Measurements from ENCODE around the gene NSD1.
"Not testable (repeated sequence)": the region's sequence is repeated elsewhere in the genome, so short reads cannot be mapped to it uniquely, and the experiment has no call there.

The NSD1 gene

DNA sequence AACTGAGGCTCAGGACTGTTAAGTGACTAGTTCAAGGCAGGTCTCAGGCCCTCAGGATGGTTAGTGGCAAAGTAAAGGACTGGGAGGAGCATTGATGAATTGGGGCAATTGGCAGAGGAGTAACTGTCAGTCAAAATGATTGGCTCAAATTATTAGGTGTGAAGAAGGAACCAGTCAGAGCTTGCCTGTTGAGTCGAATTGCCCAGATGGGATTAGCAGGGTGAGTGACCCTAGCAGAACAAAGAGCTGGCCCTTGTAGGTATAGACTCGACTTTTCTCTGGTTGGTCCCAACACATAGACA, 2.6 kb upstream of the NSD1 start:
- DNase-seq = no peak

DNA sequence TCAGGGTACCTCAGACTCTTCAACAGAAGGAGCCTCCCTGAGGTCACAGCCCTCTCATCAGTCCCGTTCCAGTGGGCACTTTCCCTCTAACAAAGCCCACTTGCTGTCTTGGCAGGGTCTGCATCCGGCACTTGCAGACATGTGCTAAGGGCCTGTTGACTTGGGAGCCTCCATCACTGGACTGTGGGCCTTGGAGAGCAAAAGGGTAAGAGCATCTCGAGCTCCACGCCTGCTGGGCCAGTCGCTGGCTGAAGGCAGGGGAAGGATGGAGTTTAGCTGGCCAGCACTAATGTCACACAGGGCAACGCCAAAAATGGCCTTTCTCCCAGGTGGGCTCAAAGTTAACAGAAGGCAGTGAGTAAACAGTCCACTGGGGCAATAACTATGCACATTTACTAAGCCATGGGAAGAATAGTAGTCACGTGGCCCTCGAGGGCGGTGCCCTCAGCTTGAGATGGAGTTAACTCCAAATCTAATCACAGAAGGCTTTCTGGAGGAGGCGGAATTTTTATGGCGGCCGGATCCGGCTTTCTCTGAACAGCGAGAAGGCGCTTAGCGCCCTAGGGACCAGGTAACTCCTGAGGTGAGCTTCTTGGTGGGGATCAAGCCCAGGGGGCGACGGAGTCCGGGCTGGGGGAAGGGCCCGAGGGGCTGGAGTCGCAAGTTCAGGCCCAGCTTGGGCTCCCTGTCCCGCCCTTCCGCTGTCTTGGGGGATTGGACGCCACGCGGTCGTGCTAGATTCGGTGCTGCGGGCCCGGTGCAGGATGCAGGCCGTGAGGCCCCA, 2.0 kb upstream of the NSD1 start:
- DNase-seq = peak; percentile 15

DNA sequence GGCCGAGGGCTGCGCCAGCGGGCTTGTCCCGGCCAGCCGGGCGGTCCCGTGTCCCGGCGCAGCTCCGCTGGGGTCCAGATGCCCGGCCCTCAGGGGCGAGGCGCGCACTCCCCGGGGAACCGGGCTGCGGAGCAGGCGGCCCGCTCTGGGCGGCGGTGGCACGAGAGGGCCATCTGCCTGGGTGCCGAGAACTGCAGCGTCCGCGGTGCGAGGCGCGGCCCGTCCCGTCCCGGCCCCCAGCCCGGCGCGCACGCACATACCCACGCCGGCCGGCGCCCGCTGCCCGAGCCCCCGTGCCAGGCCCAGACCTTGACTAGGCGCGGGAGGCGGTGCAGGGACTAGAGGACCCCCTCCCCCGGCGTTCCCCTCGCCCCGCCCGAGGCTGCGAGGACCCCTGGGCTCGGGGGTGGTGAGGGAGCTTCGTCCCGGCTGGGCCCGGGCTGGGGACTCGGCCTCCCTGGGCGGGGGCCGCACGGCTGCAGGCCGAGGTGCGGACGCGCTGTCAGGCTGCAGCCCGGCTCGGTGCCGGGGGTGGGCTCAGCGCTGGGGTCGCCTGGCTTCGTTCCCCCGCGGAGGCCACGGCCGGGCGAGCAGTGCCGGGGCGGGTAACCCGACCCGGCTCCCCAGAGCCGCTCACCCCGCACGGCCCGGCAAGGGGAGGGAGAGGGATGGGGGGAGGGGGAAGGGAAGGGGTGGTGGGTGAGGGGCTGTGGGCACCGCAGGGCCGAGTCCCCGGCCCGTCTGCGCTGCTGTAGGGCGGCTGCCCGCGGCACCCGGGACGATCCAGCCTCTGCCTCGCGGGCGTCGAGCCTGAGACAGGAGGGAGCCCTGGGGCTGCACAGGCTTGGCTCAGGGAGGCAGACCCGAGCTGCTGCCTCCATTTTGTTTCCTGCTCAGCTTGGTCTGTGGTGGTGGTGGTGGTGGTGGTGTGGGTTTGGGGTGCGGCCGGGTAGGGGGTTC, 1.2 kb upstream of the NSD1 start:
- DNase-seq = peak; percentile 10

DNA sequence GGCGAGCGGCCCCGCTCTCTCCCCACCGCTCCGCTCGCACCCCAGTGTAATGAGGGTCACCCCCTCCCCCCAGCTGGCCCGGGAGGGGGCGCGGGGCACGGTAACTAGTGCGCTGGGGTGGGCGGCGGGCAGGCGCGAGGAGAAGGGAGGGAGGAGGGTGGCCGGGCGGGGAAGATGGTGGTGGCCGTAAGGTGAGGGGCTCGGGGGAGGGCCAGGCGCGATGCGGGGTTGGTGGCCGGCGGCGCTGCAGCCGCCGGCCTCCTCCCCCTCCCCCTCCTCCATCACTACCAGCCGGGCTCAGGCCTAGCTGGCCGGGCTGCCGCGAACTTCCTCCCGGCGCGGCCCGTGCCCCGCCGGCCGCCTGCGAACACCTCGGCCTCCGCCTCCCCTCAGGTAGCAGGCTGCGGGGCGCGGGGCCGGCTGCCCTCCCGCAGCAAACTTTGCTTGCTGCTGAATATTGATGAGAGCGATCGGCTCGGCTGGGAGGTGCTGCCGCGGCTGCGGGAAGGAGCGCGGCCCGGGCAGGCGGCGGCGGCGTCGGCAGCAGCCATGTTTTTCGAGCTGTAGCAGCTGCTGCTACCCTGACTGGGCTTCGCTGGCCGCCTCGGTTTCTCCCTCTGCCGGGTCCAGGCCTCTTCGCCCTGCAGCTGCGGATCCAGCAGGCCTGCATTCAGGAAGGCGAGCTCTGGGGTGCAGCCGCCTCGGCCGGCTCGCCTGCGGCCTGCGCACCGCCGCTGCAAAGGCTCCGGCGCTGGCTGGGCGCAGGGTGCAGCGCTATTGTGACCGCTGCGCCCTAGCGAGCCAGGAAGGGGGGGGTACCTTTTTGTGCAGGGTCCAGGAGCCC, 502 bp downstream of the NSD1 start:
- peak; percentile 55 for DNase-seq

DNA sequence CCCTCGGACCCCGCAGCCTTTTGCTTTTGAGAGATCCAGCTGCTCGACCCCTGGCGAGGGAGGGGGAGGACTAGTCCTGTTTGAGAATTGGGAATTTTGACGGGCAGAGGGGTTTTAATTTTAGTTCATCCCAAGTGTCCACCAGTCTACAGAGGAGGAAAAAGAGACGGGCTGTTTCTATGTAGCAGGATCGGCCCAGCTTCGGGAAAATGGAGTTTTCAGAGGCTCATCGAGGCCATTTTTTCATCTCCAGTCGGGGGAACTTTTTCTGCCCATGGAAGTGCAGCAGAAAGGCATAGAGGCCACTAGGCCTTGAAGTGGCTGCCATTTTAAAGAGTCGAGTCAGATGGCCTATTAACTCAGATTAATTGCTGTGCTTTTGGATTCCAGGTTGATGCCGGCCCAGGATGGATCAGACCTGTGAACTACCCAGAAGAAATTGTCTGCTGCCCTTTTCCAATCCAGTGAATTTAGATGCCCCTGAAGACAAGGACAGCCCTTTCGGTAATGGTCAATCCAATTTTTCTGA, 1.2 kb downstream of the NSD1 start:
- peak; percentile 18 for DNase-seq

DNA sequence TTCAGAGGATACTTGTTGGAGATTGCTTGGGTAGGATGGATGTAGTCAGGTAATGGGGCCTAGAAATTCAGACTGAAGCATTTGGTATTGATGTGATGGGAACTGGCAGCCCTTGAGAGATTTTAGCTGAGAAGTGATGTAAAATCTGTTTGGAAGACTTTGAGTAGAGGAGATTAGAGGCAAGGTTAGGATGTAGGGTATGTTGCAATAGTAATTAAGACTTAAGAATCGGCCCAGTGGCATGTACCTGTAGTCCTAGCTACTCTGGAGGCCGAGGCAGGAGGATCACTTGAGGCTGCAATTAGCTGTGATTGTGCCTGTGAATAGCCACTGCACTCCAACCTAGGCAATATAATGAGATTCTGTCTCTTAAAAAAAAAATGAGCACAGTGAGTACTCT, 6.7 kb downstream of the NSD1 start:
- DNase-seq = no peak

DNA sequence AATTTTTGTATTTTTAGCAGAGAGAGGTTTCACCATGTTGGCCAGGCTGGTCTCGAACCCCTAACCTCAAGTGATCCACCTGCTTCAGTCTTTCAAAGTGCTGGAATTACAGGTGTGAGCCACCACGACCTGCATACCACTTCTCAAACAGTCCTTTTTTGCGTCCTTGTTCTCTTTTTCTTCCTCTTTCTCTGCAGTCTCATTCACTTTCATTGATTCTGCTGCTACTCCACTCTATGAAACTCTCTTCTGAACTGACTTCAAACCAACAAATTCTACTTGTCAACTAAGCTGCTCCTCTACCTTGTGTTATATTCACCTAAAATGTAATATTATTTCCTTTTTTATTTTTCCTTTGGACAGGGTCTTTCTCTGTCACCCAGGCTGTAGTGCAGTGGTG, 7.9 kb downstream of the NSD1 start:
- no peak for DNase-seq

DNA sequence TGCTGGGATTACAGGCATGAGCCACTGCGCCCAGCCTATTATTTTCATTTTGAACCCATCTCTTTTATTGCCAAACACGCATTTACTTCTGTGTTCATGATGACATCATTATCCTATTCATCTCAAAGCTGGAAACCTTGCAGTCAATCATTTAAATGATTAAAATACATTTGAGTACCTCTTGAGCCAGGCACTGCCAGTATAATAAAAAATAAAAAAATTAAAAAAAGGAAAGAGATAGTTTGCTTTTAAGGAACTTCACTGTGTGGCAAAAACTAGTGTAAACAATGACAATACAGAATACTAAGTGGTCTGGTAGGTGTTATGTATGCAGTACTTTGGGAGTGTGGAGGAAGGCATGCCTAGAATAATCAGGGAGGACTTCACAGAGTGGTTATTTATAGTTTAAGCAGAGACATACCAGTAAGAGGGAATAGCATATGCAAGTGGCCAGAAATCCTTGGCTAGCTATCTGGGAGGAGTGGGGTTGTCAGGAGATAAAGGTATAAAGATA, 8.6 kb downstream of the NSD1 start:
- DNase-seq = no peak

DNA sequence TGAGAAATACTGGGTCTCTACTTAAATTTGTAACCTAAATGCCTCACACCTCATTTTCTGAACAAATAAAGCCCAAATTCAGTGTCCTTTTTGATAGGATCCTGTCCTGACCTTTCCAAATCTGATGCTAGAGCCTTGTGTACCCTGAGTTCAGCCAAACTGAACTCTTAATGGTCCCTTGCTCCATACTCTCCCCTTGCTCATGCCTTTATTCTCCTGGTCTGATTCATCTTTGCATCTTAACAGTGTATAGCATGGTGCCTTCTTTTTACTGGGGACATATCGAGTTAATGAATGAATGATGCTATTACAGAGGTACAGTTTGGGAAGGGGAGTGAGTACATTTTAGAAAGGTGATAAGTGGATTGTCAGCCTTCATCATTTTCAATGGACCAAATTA, 9.2 kb downstream of the NSD1 start:
- DNase-seq = no peak

DNA sequence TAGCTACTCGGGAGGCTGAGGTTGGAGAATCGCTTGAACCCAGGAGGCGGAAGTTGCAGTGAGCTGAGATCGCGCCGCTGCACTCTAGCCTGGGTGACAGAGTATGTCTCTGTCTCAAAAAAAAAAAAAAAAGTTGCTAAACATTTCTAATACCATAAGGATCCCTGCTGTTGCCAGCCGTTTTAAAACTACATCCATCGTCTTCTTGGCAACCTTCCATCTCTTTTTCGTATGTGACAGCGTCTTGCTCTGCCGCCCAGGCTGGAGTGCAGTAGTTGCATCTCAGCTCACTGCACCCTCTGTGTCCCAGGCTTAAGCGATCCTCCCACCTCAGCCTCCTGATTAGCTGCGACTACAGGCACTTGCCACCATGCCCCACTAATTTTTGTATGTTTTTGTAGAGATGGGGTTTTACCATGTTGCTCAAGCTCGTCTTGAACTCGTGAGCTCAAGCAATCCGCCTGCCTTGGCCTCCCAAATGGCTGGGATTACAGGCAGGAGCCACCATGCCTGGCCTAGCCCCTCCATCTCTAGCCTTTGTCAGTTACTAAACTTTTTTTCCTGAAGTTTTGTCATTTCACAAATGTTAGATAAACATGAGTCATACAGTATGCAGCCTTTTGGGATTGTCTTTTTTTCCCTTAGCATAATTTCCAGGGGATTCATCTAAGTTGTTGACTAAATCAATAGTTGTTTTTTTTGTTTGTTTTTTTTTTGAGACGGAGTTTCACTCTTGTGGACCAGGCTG, 13.5 kb downstream of the NSD1 start:
- DNase-seq = peak; percentile 57

DNA sequence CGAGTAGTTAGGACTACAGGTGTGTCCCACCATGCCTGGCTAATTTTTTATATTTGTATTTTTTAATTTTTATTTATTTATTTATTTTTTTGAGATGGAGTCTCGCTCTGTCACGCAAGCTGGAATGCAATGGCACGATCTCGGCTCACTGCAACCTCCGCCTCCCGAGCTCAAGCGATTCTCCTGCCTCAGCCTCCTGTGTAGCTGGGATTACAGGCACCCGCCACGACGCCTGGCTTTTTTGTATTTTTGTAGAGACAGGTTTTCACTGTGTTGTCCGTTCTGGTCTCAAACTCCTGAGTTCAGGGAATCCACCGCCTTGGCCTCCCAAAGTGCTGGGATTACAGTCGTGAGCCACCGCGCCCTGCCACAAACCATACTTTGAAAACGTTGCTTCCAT, 16.5 kb downstream of the NSD1 start:
- not testable (repeated sequence) for DNase-seq

DNA sequence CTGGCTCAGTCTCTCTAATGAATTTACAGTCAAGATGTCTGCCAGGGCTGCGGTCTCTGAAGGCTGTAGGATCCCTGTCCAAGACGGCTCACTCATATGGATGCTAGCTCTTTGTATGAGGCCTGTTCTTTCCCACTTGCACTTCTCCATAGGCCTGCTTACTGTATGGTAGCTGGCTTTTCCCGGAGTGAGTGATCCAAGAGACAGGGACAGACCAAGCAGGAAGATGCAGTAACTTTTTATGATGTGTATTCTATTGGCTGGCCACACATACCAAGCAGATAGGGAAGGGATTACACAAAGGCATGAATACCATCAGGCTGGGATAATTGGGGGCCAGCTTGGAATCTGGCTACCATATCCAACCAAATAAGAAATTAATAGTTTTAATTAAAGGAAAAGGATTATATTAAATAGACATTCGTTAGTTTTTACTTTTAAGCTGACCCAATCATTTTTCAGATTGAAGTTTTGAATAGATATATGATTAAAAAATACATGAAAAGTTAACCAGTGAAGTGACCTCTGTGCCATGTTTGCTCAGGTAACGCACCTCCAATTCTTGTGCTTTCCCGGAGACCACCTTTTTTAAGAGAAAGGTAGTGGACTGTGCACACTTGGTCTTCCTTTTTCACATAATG, 20.6 kb downstream of the NSD1 start:
- DNase-seq = peak; percentile 58

DNA sequence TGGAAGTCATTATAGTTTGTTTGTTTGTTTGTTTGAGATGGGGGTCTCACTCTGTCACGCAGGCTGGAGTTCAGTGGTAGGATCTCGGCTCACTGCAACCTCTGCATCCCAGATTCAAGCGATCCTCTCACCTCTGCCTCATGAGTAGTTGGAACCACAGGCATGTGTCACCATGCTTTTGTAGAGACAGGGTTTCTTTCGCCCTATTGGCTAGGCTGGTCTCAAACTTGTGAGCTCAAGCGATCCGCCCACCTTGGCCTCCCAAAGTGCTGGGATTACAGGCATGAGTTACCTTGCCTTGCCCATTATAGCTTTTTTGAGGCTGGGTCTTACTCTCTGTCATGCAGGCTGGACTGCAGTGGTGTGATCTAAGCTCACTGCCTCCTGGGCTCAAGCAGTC, 28.8 kb downstream of the NSD1 start:
- DNase-seq = no peak

DNA sequence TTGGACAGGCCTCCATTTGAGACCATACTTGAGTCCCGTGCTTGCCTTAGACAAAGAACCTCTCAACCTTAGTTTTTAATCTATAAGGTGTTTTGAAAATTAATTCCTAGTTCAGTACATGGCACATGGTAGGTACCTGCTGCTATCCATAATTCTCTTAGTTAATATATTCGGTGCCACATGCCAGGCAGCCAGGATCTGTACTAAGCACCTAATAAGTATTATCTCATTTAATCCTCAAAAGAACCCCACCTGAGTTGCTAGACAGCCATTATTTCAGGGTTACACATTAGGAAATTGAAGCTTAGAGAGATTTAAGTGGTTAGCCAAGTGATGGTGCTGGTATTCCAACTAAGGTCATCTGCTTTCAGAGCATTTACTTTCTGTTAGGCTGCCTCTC, 29.9 kb downstream of the NSD1 start:
- no peak for DNase-seq

DNA sequence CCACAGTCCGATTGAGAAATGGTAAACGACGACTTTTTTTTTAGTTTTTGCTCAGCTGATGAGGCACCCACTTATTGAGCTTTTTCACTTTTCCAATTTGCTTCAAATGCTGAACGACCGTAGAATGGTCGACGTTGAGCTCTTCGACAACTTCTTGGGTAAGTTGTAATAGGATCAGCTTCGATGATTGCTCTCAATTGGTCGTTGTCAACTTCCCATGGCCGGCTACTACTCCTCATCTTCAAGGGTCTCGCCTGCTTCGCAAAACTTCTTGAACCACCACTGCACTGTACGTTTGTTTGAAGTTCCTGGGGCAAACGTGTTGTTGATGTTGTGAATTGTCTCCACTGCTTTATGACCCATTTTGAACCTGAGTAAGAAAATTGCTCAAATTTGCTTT, 35.7 kb downstream of the NSD1 start:
- DNase-seq = no peak

DNA sequence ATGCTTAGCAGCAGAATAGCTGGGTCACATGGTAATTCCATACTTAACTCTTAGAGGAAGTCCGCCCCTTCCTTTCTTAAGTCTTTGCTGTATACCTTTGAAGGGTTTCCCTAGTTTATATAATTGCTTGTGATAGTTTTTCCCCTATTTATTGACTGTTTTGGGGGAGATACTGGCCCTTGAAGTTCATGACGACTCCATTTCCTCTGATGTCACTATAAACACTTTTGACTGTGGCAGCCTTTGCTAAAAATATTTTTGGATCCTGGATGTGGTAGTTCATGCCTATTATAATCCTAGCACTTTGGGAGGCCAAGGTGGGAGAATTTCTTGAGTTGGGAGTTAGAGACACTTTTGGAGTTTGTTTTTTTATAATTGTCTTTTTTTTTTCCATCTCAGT, 38.4 kb downstream of the NSD1 start:
- no peak for DNase-seq

DNA sequence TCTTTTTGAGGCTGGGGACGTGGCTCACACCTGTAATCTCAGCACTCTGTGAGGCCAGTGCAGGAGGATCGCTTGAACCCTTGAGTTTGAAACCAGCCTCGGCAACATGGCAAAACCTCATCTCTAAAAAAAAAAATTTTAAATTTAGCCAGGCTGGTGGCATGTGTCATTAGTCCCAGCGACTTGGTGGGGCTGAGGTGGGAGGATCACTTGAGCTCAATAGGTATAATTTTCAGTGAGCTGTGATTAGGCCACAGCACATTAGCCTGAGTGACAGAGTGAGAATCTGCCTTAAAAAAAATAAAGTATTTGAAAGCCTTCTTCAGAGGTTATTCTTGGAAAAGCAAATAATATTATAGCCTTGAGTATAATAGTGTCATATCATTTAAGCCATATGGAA, 41.8 kb downstream of the NSD1 start:
- no peak for DNase-seq

DNA sequence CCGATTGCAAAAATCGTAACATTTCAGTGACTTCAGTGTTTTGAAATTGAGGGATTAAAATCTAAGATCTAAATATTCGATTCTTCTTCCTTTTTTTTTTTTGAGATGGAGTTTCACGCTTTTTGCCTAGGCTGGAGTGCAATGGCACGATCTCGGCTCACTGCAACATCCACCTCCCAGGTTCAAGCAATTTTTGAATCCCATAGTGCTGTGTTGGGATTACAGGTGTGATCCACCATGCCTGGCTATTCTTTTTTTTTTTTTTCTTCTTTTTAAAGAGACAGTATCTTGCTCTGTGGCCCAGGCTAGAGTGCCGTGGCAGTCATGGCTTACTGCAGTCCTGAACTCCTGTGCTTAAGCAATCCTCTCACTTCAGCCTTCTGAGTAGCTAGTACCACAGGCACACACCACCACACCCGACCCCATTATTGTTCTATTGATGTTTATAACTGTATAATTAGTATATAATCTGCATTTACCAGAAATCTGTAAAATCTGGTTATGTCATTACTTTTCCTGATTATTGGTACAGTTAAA, 42.7 kb downstream of the NSD1 start:
- no peak for DNase-seq

DNA sequence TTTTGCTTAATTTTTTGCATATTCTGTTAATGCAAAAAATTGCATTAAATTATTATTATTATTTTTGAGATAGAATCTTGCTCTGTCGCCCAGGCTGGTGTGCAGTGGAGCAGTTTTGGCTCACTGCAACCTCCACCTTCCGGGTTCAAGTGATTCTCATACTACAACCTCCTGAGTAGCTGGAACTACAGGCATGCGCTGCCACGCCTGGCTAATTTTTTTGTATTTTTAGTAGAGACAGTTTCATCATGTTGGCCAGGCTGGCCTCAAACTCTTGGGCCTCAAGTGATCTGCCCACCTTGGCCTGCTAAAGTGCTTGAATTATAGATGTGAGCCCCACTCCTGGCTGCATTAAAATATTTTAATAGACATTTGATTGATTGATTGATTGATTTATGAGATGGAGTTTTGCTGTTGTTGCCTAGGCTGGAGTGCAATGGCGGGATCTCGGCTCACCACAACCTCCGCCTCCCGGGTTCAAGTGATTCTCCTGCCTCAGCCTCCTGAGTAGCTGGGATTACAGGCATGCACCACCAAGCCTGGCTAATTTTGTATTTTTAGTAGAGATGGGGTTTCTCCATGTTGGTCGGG, 44.4 kb downstream of the NSD1 start:
- DNase-seq = not testable (repeated sequence)

DNA sequence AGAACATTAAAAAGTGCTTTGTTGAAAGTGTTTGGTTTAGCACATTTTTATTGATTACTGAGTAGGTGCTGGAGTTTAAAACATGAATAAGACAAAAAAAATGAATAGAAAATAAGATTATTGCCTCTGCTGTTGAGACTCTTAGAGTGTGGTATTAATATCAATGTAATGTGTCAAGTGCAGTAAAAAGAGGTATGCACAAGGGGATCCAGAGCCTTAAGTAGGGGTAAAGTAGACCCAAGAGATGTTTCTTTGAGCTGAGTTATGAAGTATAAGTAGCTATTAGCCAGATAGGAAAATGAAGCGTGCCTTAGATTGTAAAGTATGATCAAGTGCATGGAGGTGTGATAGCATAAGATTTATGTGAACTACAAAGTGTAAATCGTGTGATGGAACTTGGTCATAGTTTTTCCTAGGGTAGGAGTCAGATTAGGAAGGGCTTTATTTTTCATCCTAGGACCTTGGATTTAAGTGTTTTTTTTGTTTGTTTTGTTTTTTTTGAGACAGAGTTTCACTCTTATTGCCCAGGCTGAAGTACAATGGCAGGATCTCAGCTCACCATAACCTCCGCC, 45.2 kb downstream of the NSD1 start:
- DNase-seq = no peak

DNA sequence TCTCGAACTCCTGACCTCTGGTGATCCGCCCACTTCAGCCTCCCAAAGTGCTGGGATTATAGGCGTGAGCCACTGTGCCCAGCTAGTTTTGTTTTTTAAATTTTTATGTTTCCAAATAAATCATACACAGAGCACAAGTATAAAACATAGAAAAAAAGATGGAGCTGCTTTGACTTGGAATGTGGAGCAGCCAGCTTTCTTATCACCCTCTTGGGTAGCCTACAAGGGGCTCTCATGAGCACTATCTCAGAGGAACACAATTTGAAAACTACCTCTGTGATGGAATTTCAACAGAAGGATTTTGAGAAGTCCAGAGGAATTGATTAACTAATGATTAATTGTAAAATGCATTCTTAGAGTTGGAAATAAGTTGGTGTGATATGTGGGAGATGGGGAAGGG, 45.9 kb downstream of the NSD1 start:
- no peak for DNase-seq
